ENCODE results near the gene SUPT6H.
"Not testable (repeated sequence)": the region's sequence is repeated elsewhere in the genome, so short reads cannot be mapped to it uniquely, and the experiment has no call there.

The SUPT6H gene

DNA sequence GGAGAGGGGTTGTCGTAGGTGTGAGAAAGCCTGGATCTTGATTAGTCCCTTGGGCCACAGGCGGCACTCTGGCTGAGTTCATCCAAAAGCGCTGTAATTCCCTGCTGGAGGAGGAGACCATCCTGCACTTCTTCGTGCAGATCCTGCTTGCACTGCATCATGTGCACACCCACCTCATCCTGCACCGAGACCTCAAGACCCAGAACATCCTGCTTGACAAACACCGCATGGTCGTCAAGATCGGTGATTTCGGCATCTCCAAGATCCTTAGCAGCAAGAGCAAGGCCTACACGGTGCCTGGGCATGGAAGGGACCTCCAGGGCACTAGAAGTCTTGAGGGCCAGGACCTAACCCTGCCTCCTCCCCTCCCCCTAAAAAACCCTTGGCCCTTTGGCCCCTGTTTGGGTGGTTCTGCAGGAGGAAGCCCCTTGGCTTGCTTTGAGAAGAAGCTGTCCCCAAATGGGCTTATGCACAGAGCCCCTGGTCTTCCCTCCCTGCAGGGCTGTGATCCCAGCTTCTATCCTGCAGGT is 72.8 kb downstream of the SUPT6H start:
- no peak for FAIRE-seq
- no peak for DNase-seq (ENCODE audit: insufficient read length, low spot score)

DNA sequence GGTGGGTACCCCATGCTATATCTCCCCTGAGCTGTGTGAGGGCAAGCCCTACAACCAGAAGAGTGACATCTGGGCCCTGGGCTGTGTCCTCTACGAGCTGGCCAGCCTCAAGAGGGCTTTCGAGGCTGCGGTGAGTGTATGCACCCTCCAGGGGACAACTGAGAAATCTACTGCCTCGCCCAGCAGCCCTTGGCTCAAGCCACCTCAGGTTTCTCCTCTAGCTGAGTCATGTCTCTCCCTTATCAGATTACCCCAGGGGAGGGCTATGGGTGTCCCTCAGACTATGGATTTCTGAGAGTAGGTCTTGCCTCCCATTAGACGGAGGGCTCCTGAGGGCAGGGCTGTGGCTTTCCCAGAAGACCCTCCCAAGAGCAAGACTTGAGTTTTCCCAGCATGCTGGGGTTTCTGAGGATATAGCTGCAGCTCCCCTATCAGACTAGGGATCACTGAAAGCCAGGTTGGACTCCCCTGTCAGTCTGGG is 73.3 kb downstream of the SUPT6H start:
- FAIRE-seq (no peak), DNase-seq (ENCODE audit: insufficient read length, low spot score) (no peak)

DNA sequence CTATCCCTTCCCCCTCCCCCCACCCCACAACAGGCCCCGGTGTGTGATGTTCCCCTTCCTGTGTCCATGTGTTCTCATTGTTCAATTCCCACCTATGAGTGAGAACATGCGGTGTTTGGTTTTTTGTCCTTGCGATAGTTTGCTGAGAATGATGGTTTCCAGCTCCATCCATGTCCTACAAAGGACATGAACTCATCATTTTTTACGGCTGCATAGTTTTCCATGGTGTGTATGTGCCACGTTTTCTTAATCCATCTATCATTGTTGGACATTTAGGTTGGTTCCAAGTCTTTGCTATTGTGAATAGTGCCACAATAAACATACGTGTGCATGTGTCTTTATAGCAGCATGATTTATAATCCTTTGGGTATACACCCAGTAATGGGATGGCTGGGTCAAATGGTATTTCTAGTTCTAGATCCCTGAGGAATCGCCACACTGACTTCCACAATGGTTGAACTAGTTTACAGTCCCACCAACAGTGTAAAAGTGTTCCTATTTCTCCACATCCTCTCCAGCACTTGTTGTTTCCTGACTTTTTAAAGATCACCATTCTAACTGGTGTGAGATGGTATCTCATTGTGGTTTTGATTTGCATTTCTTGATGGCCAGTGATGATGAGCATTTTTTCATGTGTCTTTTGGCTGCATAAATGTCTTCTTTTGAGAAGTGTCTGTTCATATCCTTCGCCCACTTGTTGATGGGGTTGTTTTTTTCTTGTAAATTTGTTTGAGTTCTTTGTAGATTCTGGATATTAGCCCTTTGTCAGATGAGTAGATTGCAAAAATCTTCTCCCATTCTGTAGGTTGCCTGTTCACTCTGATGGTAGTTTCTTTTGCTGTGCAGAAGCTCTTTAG is 74.1 kb downstream of the SUPT6H start:
- not testable (repeated sequence) for DNase-seq (ENCODE audit: insufficient read length, low spot score); FAIRE-seq

DNA sequence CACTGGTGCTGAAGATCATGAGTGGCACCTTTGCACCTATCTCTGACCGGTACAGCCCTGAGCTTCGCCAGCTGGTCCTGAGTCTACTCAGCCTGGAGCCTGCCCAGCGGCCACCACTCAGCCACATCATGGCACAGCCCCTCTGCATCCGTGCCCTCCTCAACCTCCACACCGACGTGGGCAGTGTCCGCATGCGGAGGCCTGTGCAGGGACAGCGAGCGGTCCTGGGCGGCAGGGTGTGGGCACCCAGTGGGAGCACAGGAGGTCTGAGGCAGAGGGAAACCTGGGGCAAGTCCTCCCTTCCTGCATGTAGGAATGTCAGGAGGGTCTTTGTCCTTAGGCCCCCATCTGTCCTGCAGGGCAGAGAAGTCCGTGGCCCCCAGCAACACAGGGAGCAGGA is 75.3 kb downstream of the SUPT6H start:
- no peak for DNase-seq (ENCODE audit: insufficient read length, low spot score)
- no peak for FAIRE-seq

DNA sequence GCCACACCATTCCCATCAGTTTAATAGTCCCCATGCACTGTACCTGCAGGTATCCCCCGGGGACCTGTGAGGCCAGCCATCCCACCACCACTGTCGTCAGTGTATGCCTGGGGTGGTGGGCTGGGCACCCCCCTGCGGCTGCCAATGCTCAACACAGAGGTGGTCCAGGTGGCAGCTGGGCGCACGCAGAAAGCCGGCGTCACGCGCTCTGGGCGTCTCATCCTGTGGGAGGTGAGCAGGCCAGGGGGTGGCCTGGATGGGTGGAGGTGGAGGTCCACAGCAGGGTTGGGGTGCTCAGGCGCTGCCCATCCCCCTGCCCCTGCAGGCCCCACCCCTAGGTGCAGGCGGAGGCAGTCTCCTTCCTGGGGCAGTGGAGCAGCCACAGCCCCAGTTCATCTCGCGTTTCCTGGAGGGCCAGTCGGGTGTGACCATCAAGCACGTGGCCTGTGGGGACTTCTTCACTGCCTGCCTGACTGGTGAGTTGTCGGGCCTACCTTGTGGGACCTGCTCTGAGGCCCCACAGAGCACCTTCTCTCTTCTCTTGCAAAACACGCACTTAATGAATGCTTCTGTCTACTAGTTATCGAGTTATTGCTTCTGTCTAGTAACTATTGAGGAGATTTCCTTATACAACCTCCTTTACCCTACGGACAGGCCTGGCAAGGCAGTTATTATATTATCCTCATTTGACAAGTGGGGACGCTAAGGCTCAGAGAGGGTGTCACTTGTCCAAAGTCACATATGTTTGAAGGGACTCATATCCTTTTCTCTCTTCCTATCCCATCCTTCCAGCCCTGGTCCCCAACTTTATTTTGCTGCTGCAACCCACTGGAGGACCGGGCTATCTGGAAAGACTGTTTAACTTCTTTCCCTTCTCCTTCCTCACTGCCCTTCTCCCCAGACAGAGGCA is 76.0 kb downstream of the SUPT6H start:
- peak; percentile 95 for FAIRE-seq
- DNase-seq (ENCODE audit: insufficient read length, low spot score): peak; percentile 75

DNA sequence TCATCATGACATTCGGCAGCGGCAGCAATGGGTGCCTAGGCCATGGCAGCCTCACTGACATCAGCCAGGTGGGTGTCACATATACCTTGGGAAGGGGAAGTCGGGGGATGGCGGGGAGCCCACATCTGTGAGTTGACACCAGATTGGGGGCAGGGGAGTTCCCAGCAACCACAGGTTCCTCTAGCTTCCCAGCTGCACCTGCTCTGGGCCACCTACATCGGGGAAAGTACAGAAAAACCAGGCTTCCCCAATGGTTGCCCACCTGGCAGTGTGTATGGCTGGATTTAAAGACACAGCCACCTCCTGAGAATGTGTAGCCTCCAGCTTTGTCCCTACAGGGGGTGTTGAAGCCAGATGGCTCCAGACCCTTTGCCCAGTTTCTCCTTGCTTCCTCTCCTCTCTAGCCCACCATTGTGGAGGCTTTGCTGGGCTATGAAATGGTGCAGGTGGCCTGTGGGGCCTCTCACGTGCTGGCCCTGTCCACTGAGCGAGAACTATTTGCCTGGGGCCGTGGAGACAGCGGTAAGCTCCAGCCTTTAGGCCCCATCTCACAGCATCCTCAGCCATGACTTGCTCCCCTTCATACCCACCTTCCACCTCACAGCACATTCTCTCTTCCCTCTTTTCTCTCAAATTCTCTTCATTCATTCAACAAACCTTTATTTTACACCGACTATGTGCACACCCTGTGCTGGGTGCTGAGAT is 76.8 kb downstream of the SUPT6H start:
- no peak for DNase-seq (ENCODE audit: insufficient read length, low spot score)
- FAIRE-seq: peak; percentile 63

DNA sequence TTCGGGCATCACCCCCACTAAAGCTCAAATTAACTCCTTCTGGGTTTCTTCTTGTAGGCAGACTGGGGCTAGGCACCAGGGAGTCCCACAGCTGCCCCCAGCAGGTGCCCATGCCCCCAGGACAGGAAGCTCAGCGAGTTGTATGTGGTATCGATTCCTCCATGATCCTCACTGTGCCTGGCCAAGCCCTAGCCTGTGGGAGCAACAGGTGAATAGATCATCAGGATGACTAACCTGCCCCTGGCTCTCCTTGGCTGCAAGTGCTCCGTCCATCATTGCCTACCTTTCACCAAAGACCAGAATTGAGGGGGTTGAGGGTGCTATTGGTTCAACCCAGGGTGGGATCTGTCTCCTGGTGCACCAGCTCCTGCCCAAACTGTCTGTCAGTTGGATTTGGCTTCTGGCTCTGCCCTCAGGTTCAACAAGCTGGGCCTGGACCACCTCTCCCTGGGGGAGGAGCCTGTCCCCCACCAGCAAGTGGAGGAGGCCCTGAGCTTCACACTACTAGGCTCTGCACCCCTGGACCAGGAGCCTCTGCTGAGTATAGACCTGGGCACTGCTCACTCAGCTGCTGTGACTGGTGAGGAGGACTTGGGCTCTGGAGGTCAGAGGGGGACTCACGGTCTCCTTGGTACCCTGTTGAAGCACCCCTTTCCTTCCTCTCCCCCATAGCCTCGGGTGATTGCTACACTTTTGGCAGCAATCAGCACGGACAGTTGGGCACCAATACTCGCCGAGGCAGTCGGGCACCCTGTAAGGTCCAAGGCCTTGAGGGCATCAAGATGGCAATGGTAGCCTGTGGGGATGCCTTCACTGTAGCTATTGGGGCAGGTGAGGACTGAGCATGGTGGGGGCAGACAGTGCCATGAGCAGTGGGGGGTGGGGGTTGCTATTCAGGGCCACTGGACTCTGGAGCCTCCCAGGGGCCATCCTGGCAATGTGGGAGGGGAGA is 78.7 kb downstream of the SUPT6H start:
- no peak for FAIRE-seq
- DNase-seq (ENCODE audit: insufficient read length, low spot score): no peak

DNA sequence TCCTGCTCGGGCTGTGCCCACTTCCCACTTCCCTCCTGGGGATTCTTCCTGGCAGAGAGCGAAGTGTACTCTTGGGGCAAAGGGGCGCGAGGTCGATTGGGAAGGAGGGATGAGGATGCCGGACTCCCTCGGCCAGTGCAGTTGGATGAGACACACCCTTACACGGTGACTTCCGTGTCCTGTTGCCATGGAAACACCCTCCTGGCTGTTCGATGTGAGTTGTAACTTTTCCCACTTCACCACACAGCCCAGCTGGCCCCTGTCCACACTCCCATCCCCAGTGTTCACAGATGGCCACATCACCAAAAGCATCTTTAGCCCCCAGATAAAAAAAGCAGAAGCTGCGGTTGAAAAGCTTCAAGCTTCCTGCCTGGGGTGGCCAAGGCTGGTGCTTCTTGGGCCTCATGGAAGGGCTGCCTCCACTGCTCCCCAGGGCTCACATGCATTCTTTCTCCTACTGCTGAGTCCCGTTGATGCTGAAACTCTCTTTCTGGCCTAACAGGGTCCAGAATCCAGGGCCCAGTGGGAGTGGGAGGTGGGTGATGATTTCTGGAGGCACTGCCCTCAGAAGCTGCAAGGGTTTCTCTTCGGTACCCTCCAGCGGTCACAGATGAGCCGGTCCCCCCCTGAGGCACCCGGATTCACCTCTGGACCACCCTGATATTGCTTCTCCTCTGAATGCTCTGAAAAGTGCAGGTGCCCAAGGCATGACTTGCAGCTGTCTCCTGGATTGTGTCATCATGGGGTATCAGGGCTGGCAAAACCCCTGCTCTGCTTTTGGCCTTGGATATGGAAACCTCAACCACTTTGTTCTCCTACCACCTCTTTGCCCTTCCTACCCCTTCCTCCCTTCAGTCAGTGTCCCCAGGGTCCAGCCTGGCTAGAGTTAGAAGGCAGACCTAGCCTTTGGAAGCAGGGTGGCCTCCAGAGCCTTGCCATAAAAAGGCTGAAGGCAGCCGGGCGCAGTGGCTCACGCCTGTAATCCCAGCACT is 79.6 kb downstream of the SUPT6H start:
- FAIRE-seq: peak; percentile 76
- peak; percentile 44 for DNase-seq (ENCODE audit: insufficient read length, low spot score)

DNA sequence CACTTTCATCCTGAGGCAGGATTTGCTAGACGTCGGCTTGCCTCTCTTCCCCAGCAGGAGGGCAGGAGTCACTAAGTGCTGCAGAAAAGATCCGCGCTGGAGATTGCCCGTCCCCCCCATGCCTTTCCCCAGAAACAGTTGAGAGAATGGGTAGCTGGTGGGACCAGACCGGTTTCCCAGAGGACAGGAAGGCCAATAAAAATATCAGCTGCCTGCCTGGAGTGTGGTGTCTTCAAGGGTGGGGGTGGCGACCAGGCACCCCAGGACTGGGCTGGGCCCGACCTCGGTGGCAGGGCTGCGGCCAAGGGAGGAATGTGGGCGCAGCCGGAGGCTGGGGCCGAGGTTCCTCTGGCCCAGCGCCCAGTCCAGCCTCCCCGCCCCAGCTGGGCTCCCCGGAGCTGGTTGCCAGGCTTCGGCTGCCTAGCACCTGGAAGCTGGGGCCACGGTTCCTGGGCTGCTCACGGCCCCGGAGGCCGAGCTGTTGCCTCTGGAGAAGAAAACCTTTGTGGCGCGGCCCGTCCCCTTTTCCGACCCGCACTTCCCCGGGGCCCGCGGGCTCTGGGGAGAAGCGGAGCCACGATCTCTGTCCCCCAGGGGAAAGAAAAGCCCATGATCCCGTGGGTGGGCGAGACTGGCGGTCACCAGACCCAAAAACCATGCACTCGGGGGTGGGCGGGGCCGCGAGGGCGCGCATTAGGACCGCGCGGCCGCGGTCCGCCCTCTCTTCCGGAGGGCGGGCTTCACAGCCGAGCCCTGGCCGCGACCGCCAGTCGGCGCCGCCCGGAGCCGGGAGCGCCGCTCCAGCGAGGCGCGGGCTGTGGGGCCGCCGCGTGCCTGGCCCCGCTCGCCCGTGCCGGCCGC is 81.5 kb downstream of the SUPT6H start, which contains the start of gene TRAF4:
TSS of gene TRAF4 (plus strand) at position 769 of the 861 bp plus-strand sequence. CDS start 102 bp downstream, outside the sequence.
- DNase-seq (ENCODE audit: insufficient read length, low spot score) (peak; percentile 60), FAIRE-seq (no peak)

DNA sequence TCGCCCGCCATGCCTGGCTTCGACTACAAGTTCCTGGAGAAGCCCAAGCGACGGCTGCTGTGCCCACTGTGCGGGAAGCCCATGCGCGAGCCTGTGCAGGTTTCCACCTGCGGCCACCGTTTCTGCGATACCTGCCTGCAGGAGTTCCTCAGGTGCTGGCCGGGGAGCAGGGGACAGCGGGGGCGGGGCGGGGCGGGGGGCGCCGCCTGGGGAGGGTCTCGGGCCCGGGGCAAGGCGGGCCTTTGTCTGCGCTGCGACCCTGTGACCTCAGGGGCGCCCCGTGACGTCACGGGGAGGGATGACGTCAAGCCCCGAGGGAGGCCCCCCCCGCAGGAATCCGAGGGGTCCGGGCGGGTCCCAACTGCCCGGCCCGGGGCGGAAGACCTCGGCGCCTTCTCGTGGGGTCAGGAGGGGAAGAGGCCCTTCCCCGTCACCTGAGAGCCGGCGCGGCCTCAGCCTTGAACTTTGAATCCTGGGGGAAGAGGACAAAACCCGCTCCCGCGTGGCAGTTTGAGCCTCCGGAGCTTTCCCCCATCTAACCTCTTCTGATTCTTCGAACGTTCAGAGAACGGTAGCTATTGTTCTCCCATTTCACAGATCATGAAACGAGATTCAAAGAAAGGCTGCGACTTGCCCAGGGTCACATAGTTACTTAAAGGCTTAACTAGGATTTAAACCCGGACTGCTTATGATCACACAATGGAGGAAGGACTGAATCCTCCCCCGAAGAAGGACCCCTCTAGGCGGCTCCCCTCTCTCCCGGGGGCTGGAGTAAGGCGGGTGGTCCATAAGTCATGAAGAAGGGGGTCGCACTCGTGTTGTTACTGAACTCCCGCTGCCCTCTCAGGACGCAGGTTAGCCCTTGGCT is 82.3 kb downstream of the SUPT6H start:
- no peak for FAIRE-seq
- peak; percentile 36 for DNase-seq (ENCODE audit: insufficient read length, low spot score)

DNA sequence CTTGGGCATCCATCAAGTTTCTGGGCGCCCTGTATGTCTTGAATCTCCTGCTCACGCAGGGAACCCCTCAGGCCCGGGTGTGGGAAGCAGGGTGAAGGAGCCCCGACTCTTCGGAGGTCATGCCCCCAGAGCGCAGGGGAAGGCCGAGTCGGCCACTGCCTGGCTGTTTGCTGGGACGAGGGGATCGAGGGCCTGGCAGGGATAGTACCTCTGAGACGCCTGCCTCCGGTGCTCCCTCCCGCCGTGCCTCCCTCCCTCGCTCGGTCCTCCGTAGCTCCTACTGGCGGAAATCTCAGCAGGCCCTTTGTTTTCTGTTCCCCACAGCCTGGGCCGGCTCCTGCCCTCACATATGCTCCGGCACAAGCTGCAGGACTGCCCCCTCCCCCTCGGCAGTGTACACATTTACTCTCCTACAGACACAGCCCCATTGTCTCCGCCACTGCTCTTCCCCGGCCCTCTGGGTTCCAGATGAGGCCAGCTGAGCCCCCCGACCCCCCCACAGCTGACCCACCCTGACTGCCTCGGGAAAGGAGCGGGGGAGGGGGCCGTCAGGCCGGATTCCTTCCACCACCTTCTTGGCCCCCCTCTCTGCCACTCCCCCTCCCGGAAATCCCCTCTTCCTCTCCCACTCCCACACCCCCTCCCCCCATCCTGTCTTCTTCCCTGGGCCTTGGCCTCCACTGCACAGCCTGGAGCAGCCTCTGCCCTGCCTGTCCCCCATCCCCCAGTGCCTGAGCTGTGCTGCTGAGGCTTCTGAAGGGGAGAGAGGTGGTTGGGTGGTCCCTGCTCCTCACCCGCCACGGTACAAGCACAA is 83.2 kb downstream of the SUPT6H start:
- DNase-seq (ENCODE audit: insufficient read length, low spot score): no peak
- peak; percentile 55 for FAIRE-seq

DNA sequence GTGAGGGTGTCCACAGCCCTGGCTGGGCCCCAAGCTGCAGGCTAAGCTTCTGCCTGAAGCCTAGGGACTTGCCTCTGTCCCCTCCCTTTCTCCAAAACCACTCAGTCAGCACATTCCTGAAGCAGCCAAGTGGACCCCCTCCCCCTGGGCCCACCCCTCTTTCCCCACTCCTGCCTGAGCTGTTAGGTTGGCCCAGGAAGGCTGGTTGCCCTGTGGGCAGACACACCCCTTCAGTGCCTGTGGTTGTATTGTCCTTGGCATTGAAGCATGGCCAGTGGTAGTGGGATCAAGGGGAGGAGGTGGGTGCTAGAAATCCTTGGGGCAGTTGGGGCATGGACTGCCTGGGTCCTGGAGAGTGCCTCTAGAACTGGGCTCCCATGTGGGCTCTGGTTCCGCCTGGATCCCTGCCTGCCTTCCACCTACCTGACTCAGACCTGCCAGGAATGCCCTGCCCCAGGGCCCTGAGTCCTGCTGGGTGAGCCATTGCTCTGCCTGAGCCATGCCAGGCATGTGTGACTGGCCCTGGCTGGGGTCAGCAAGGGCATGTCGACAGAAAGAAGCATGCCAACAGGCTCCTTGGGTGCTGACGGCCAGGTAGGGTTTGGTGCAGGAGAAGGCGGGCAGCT is 83.9 kb downstream of the SUPT6H start:
- DNase-seq (ENCODE audit: insufficient read length, low spot score): no peak
- no peak for FAIRE-seq

DNA sequence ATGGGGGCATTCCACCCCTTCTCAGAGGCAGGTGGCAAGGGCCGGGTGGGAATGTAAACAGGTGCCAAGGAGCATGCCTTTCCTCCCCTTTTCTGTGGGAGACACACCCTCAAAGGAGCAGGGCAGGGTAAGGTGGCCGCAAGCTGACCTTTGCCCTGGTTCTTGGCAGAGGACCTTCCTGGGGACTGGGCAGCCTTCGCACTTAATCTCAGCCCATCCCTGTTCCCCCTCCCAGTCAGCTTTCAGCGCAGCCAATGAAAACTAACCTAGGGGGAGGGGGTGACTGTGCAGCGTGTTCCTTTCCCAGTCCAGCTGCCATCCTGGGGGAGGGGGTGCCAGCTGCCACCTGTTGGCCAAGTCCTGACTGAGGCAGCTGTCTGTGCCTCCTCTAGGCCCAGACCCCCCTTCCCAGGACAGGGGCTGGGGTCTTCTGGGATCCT is 84.6 kb downstream of the SUPT6H start:
- DNase-seq (ENCODE audit: insufficient read length, low spot score) (no peak), FAIRE-seq (no peak)

DNA sequence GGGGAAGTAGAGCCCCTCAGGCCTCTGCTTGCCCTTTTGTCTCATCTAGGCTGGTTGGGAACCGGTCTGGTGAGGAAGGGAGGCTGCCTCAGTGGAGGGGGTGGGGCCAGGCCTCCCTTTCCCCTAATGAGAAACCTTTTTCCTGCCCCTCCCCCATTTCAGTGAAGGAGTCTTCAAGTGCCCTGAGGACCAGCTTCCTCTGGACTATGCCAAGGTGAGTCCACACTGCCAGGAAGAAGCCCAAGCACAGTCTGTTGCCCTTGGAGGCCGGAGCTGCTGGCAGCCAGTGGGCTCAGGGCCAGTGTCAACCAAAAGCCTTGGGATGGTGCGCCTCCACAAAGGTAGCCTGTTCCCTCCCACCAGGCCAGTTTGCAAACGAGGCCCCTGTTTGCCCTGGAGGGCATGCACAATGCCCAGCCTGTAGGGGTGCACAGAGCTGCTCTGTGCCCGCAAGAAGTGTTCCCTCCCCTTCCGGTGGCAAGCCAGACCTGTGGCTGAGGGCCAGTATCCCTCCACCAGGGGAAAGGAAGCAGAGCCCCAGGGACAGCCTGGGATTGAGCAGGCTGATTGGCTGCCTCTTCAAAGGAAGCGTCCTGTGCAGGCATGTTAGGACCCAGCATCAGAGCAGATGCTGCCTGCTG is 85.2 kb downstream of the SUPT6H start:
- FAIRE-seq (no peak), DNase-seq (ENCODE audit: insufficient read length, low spot score) (no peak)
